Liver (tissue), 3 donors: ENCODE data around the gene FARP1.

ENCODE experiments used
- GABPA ChIP-seq, 2 donors: IDR thresholded peaks in 1 of 2; conservative IDR thresholded peaks in 1 of 2; 2 replicates each; pipeline ENCODE4 v1.6.1; 2016; ENCODE audit warnings: antibody characterized with exemption in 2 of 2, mild to moderate bottlenecking in 1 of 2, moderate library complexity in 1 of 2
- JUND ChIP-seq, 2 donors: IDR thresholded peaks; 2 replicates each; pipeline ENCODE4 v1.6.1; 2016; ENCODE audit warnings: antibody characterized with exemption in 2 of 2
- RAD21 ChIP-seq, 2 donors: IDR thresholded peaks; 2 replicates each; pipeline ENCODE4 v1.6.1; 2016; ENCODE audit warnings: antibody characterized with exemption in 2 of 2, mild to moderate bottlenecking in 2 of 2
- TF ChIP-seq, protein P1 (sequence below): fragments of 150-350 bp; IDR thresholded peaks from 2 replicates; pipeline ENCODE4 v1.5.1; 2017; ENCODE audit warnings: improper control_type of control experiment, low read depth, low read length; ENCODE audit not compliant: missing input control
- donor health status: healthy.
- donor health status: healthy.

DNA sequence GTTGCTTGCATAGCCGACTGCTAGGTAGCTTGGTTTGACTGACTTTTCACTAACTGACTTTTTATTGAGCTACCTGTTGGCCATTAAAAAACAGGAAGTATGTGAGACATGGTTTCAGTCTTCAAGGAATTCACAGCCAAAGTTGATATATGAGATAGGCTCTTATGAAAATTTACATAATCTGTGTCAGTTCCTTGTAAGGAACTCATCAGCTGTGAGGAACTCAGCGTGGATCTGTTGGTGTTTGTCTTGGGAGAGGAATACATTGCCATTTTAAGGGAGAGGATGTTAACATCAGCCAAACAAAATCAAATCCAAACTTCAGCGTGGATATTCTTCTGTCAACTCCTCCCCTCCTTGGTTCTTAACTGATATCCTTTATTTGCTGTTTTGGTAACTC, 32.1 kb downstream of the FARP1 start:
- TF ChIP-seq JUND (IDR thresholded peaks at IDR 0.05): no peak
- no peak for TF ChIP-seq RAD21 (IDR thresholded peaks at IDR 0.05)
- TF ChIP-seq, protein P1, sequence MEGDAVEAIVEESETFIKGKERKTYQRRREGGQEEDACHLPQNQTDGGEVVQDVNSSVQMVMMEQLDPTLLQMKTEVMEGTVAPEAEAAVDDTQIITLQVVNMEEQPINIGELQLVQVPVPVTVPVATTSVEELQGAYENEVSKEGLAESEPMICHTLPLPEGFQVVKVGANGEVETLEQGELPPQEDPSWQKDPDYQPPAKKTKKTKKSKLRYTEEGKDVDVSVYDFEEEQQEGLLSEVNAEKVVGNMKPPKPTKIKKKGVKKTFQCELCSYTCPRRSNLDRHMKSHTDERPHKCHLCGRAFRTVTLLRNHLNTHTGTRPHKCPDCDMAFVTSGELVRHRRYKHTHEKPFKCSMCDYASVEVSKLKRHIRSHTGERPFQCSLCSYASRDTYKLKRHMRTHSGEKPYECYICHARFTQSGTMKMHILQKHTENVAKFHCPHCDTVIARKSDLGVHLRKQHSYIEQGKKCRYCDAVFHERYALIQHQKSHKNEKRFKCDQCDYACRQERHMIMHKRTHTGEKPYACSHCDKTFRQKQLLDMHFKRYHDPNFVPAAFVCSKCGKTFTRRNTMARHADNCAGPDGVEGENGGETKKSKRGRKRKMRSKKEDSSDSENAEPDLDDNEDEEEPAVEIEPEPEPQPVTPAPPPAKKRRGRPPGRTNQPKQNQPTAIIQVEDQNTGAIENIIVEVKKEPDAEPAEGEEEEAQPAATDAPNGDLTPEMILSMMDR: no peak
- TF ChIP-seq GABPA (IDR thresholded peaks at IDR 0.05 in 1 of 2, conservative IDR thresholded peaks at IDR 0.05 in 1 of 2): no peak
